Measurements from ENCODE around the gene FRMD4A.

FRMD4A gene

GRCh38 chr10:14293526-14293925, 37.2 kb downstream of the FRMD4A start:
- no peak for DNase-seq

- no peak for DNase-seq
These were observed 39.4 kb downstream of the FRMD4A start for GRCh38 chr10:14291296-14291695.

- DNase-seq, result no peak
These were observed 44.7 kb downstream of the FRMD4A start for GRCh38 chr10:14285941-14286560.

GRCh38 chr10:14282276-14282675, 48.4 kb downstream of the FRMD4A start:
- no peak for DNase-seq

GRCh38 chr10:14278533-14278932, 52.2 kb downstream of the FRMD4A start:
- no peak for DNase-seq

- DNase-seq, result peak in 9 of 14 donors; percentile 13 to 46 (median 27)
These were observed 54.5 kb downstream of the FRMD4A start for GRCh38 chr10:14276210-14276609.

GRCh38 chr10:14271621-14272020, 59.1 kb downstream of the FRMD4A start:
- no peak for DNase-seq

GRCh38 chr10:14270370-14270769, 60.4 kb downstream of the FRMD4A start:
- DNase-seq, result no peak

- DNase-seq, result no peak
These were observed 65.0 kb downstream of the FRMD4A start for GRCh38 chr10:14265709-14266108.

GRCh38 chr10:14262836-14263425, 67.8 kb downstream of the FRMD4A start:
- no peak for DNase-seq

- DNase-seq, result no peak
These were observed 69.4 kb downstream of the FRMD4A start for GRCh38 chr10:14261336-14261735.

- no peak for DNase-seq
These were observed 70.8 kb downstream of the FRMD4A start for GRCh38 chr10:14259696-14260566.

- no peak for DNase-seq
These were observed 76.4 kb downstream of the FRMD4A start for GRCh38 chr10:14254368-14254767.

- no peak for DNase-seq
These were observed 77.0 kb downstream of the FRMD4A start for GRCh38 chr10:14253711-14254110.

GRCh38 chr10:14253079-14253478, 77.6 kb downstream of the FRMD4A start:
- no peak for DNase-seq

GRCh38 chr10:14250496-14251076, 80.1 kb downstream of the FRMD4A start:
- peak in 6 of 14 donors; percentile 9 to 95 (median 22) for DNase-seq

GRCh38 chr10:14247377-14248116, 83.2 kb downstream of the FRMD4A start:
- peak in 1 of 14 donors; percentile 92 for DNase-seq

- no peak for DNase-seq
These were observed 85.9 kb downstream of the FRMD4A start for GRCh38 chr10:14244801-14245211.

- DNase-seq, result no peak
These were observed 86.6 kb downstream of the FRMD4A start for GRCh38 chr10:14244147-14244546.

GRCh38 chr10:14243221-14243620, 87.5 kb downstream of the FRMD4A start:
- DNase-seq, result no peak

GRCh38 chr10:14241196-14241595, 89.5 kb downstream of the FRMD4A start:
- no peak for DNase-seq
